HT-29 (cell line): ENCODE data around the gene INTS15. TPM values are rescaled to one million over a fixed set of nuclear protein-coding genes. Genes with fewer than 3 reads are reported as not detected.

Experiments
- DNase-seq: peaks from one replicate; pipeline ENCODE4 v3.0.0-alpha.2; 2015; ENCODE audit warnings: low spot score
- total RNA-seq: library from RNA; depleted of rRNA; stranded (reverse); fragments of >200 nt; shearing (Covaris generic); gene quantifications from 2 replicates; pipeline ENCODE4 v1.2.3, GENCODE V29; 2014

Gene INTS15
- total RNA-seq, 1 experiment from 2014 or later: 29.5 TPM

- no peak for DNase-seq
Observed at GRCh38 chr7:6642239-6642839, 52.5 kb downstream of the INTS15 start.

- no peak for DNase-seq
Observed at GRCh38 chr7:6642861-6643640, 53.2 kb downstream of the INTS15 start.

GRCh38 chr7:6643915-6644625 lies 54.2 kb downstream of the INTS15 start:
- DNase-seq: no peak

- no peak for DNase-seq
Observed at GRCh38 chr7:6644728-6645127, 54.9 kb downstream of the INTS15 start.

GRCh38 chr7:6646465-6646864 lies 56.6 kb downstream of the INTS15 start:
- no peak for DNase-seq

- no peak for DNase-seq
Observed at GRCh38 chr7:6647080-6647479, 57.3 kb downstream of the INTS15 start.

- no peak for DNase-seq
Observed at GRCh38 chr7:6647541-6647940, 57.7 kb downstream of the INTS15 start.

GRCh38 chr7:6648066-6648814 lies 58.4 kb downstream of the INTS15 start:
- DNase-seq: no peak

- no peak for DNase-seq
Observed at GRCh38 chr7:6648815-6649104, 58.9 kb downstream of the INTS15 start.

GRCh38 chr7:6649241-6649961 lies 59.6 kb downstream of the INTS15 start:
- DNase-seq: no peak

- no peak for DNase-seq
Observed at GRCh38 chr7:6650086-6650485, 60.3 kb downstream of the INTS15 start.

GRCh38 chr7:6650521-6651011 lies 60.7 kb downstream of the INTS15 start:
- DNase-seq: no peak

- no peak for DNase-seq
Observed at GRCh38 chr7:6651851-6652445, 62.1 kb downstream of the INTS15 start.

- no peak for DNase-seq
Observed at GRCh38 chr7:6652446-6653011, 62.7 kb downstream of the INTS15 start.

- no peak for DNase-seq
Observed at GRCh38 chr7:6653071-6654003, 63.5 kb downstream of the INTS15 start.

GRCh38 chr7:6654113-6654841 lies 64.5 kb downstream of the INTS15 start:
- DNase-seq: no peak

GRCh38 chr7:6654842-6655610 lies 65.2 kb downstream of the INTS15 start:
- DNase-seq: no peak
